ENCODE results near the gene TRIM50.

DNA sequence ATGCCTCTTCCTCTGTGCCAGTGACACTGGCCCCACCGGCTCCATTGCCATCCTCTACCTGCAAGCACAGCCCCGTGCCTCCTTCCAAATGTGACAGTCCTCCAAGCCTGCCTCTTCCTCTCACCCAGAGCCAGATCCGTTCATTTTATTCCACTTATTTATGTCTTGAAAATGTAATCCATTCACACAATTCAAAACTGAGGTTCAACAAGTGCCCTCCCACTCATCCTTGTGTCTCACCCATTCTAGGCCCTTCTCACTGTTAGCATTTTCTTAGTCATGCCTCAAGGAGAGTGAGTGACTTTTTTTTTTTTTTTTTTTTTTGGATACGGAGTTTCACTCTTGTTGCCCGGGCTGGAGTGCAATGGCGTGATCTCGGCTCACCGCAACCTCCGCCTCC lies 41.7 kb upstream of the TRIM50 start:
- TF ChIP-seq CTCF (IDR thresholded peaks at IDR 0.05), result no peak
- TF ChIP-seq POLR2A (IDR thresholded peaks at IDR 0.05), result no peak
